HepG2 (cell line): ENCODE results near the gene RPRML. TPM values are rescaled to one million over a fixed set of nuclear protein-coding genes. Genes with fewer than 3 reads are reported as not detected.
A peak's percentile ranks its signal among the peaks of the same experiment; 100 is the strongest.

ENCODE experiments used
- ATAC-seq: fragments of 200-7000 bp; cut with Tn5 transposase; 3 replicates; pipeline ENCODE4 v1.9.1; 2020; ENCODE audit warnings: mild to moderate bottlenecking, moderate library complexity
- BruUV-seq: library from RNA; stranded (reverse); fragments of 400-500 nt; replicated peaks from 2 replicates; lab custom pipeline; 2021; lab: Mats Ljungman, UMichigan
- CTCF ChIA-PET: fragments of 300-600 bp; formaldehyde crosslinking; extraction: SDS; loops from one replicate; lab custom pipeline; 2021; ENCODE audit warnings: low total read pairs, inconsistent platforms, low intra/inter-chr PET ratio; lab: Yijun Ruan, JAX
- POLR2A ChIA-PET: fragments of 350-600 bp; sonication (Branson Sonifier 250); formaldehyde crosslinking; loops from one replicate; lab custom pipeline; 2020; ENCODE audit warnings: antibody characterized with exemption, inconsistent platforms; lab: Yijun Ruan, JAX
- DNase-seq: peaks from one replicate; pipeline ENCODE4 v3.0.0-alpha.2; 2015; ENCODE audit warnings: low spot score
- FAIRE-seq: peaks from 3 replicates; lab custom pipeline; 2011; peaks lifted over from hg19 to GRCh38; lab: Jason Lieb, UNC
- H2AFZ ChIP-seq: one replicate; pipeline ENCODE4 v1.6.1; 2011; ENCODE audit warnings: low read length, inconsistent platforms
- H3K27ac ChIP-seq: fragments of 300-600 bp; 3 replicates; pipeline ENCODE4 v1.8.0; 2011; ENCODE audit warnings: mixed run types, mild to moderate bottlenecking, mixed read lengths, low read length, inconsistent platforms; ENCODE audit not compliant: insufficient read depth; ENCODE audit errors: extremely low read length
- H3K27me3 ChIP-seq, 2 experiments: fragments of 200-600 bp in 1 of 2; 2 replicates in 1 of 2; 3 replicates in 1 of 2; pipeline versions ENCODE4 v1.6.0 to v1.8.0; 2011; ENCODE audit warnings: low read length in 2 of 2, mild to moderate bottlenecking in 2 of 2, moderate library complexity in 2 of 2, inconsistent platforms in 1 of 2; ENCODE audit not compliant: insufficient read depth in 2 of 2, control insufficient read depth in 1 of 2
- H3K36me3 ChIP-seq, 2 experiments: fragments of 200-600 bp in 1 of 2; replicated peaks in 1 of 2; 2 replicates in 1 of 2; 3 replicates in 1 of 2; pipeline versions ENCODE4 v1.5.1 to v1.8.0; 2011; ENCODE audit warnings: low read length in 2 of 2, inconsistent platforms in 1 of 2; ENCODE audit not compliant: insufficient read depth in 2 of 2, control insufficient read depth in 1 of 2
- H3K4me1 ChIP-seq: 2 replicates; pipeline ENCODE4 v1.5.1; 2012; ENCODE audit warnings: low read length, inconsistent platforms; ENCODE audit not compliant: insufficient read depth
- H3K4me2 ChIP-seq: 2 replicates; pipeline ENCODE4 v1.6.0; 2011; ENCODE audit warnings: low read depth, low read length, inconsistent platforms
- H3K4me3 ChIP-seq, 3 experiments: fragments of 200-600 bp in 1 of 3; sonication (generic), shearing (Covaris generic) in 1 of 3; replicated peaks in 1 of 3; 2 replicates each; pipeline ENCODE4 v1.5.1; 2011 to 2016; ENCODE audit warnings: low read length in 3 of 3, inconsistent platforms in 2 of 3, low read depth in 2 of 3, mild to moderate bottlenecking in 2 of 3, control low read depth in 1 of 3, mixed read lengths in 1 of 3; ENCODE audit not compliant: insufficient read depth in 1 of 3
- H3K79me2 ChIP-seq: one replicate; pipeline ENCODE4 v1.6.1; 2011; ENCODE audit warnings: low read length, inconsistent platforms; ENCODE audit not compliant: insufficient read depth
- H3K9ac ChIP-seq: 2 replicates; pipeline ENCODE4 v1.6.0; 2011; ENCODE audit warnings: mild to moderate bottlenecking, low read depth, low read length, inconsistent platforms; ENCODE audit not compliant: insufficient read depth
- H3K9me3 ChIP-seq: 2 replicates; pipeline ENCODE4 v1.5.1; 2012; ENCODE audit warnings: mild to moderate bottlenecking, low read length
- H4K20me1 ChIP-seq: 2 replicates; pipeline ENCODE4 v1.6.0; 2011; ENCODE audit warnings: inconsistent platforms, mild to moderate bottlenecking, low read length, moderate library complexity; ENCODE audit not compliant: insufficient read depth
- CBX5 ChIP-seq: sonication (generic); formaldehyde crosslinking; IDR thresholded peaks from 2 replicates; pipeline ENCODE4 v1.4.0; 2020; ENCODE audit warnings: missing genetic modification reagents, borderline replicate concordance
- MED8 ChIP-seq: sonication (generic); formaldehyde crosslinking; IDR thresholded peaks from 2 replicates; pipeline ENCODE4 v1.8.1; 2023; ENCODE audit warnings: mild to moderate bottlenecking, missing genetic modification reagents; ENCODE audit not compliant: insufficient replicate concordance
- RAD21 ChIP-seq: fragments of 450-650 bp; formaldehyde crosslinking; IDR thresholded peaks from 2 replicates; pipeline ENCODE4 v1.5.0; 2020; ENCODE audit warnings: mild to moderate bottlenecking
- RELA ChIP-seq: sonication (generic); formaldehyde crosslinking; IDR thresholded peaks from 2 replicates; pipeline ENCODE4 v1.4.0; 2020; ENCODE audit warnings: missing genetic modification reagents
- SMAD3 ChIP-seq: sonication (generic); formaldehyde crosslinking; IDR thresholded peaks from 2 replicates; pipeline ENCODE4 v1.4.0; 2020; ENCODE audit warnings: missing genetic modification reagents
- SMC3 ChIP-seq: IDR thresholded peaks from 2 replicates; pipeline ENCODE4 v1.6.1; 2011; ENCODE audit warnings: low read length, improper control_type of control experiment
- SRSF1 ChIP-seq: fragments of 200-400 bp; formaldehyde crosslinking; optimal IDR thresholded peaks from 2 replicates; pipeline ENCODE3; 2017; ENCODE audit warnings: mild to moderate bottlenecking, low read depth, low read length, moderate library complexity
- STAG1 ChIP-seq: sonication (generic); formaldehyde crosslinking; IDR thresholded peaks from 2 replicates; pipeline ENCODE4 v1.4.0; 2020; ENCODE audit warnings: missing genetic modification reagents
- XRCC5 ChIP-seq: fragments of 200-400 bp; formaldehyde crosslinking; optimal IDR thresholded peaks from 2 replicates; pipeline ENCODE3; 2017; ENCODE audit warnings: mild to moderate bottlenecking, low read length
- ZNF138 ChIP-seq: sonication (generic); formaldehyde crosslinking; IDR thresholded peaks from 2 replicates; pipeline ENCODE4 v1.5.0; 2020; ENCODE audit warnings: mild to moderate bottlenecking, low read depth, missing genetic modification reagents
- WGBS: methylation state at CpG from one replicate; pipeline ENCODE4 v1.1.6; 2017; ENCODE audit warnings: low lambda C conversion rate; 5-methylcytosine and 5-hydroxymethylcytosine counted together
- in situ Hi-C: cut with HindIII; loops from 2 replicates; pipeline ENCODE4 v1.10.0; 2017; ENCODE audit warnings: low pct_unique_long_range_greater_than_20kb; ENCODE audit not compliant: extremely low pct_ligation_motif_present
- intact Hi-C: fragments of 100-400 bp; cut with micrococcal nuclease; formaldehyde crosslinking; loops from one replicate; pipeline ENCODE4 v1.10.0; 2022; ENCODE audit not compliant: unreplicated experiment
- polyA plus RNA-seq, 8 experiments: library from polyadenylated mRNA; depleted of rRNA in 3 of 8; stranded (reverse) in 7 of 8; unstranded in 1 of 8; fragments of >200 nt; fragmentation: Illumina TruSeq in 4 of 8; extraction: Trizol in 4 of 8; gene quantifications; 2 replicates each; pipeline versions ENCODE4 v1.2.1 to v1.2.3, GENCODE V29; 2011 to 2016; ENCODE audit warnings: low read depth in 4 of 8, missing spikeins in 1 of 8, mixed read lengths in 1 of 8; ENCODE audit not compliant: insufficient read depth in 1 of 8
- total RNA-seq, 5 experiments: library from RNA; depleted of rRNA; stranded (reverse); fragments of >200 nt; fragmentation: Illumina TruSeq; extraction: Trizol; gene quantifications; 2 replicates each; pipeline ENCODE4 v1.2.3, GENCODE V29; 2016; ENCODE audit warnings: low read depth in 1 of 5
- TF ChIP-seq, protein P1 (sequence below): sonication (generic); formaldehyde crosslinking; IDR thresholded peaks from 2 replicates; pipeline ENCODE4 v1.4.0; 2020; ENCODE audit warnings: missing genetic modification reagents
- TF ChIP-seq, protein P2 (sequence below): sonication (generic); formaldehyde crosslinking; IDR thresholded peaks from 2 replicates; pipeline ENCODE4 v1.5.0; 2020; ENCODE audit warnings: mild to moderate bottlenecking, missing genetic modification reagents, moderate library complexity
- TF ChIP-seq, protein P3 (sequence below): sonication (generic); formaldehyde crosslinking; IDR thresholded peaks from 2 replicates; pipeline ENCODE4 v1.4.0; 2020; ENCODE audit warnings: missing genetic modification reagents

Gene RPRML
- total and polyA plus RNA-seq, 2 of the 13 experiments (the other 11 are each of a cell fraction or from before 2014, with no cell fraction given): not detected

DNA sequence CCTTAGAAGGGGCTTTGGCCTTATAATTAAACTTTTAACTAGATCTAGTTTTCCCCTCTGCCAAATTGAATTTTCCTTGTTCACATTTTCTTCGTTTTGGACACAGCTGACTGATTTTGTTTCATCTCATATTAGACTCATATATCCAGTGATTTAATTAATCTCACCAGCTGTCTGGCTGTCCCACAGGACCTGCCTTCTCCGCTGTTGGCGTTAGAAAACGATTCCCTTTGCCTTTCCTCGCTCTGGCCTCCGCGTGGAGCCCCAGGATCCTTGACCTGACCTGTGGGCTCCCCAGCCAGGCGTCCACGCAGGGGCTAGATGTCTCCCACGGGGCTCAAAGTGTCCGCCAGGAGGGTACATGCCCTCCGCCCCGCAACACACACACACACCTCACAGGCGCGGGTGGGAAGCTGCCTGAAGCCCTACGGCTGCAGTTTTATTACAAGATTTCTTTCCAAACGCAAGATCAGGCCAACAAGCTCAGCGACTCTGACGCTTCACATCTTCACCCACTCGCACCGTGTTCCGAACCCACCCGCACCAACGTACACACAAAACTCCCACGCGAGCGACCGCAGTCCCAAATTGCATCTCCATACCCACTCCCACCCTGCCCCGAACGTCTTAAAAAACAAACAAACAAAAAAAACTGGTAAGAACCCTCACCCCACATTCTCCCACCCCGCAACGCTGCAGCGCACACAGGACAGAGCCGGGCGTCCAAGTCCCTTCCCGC is 1.1 kb downstream of the RPRML start (continued):
- TF ChIP-seq SMAD3 (CRISPR knock-in tag) (no peak), ZNF138 (CRISPR knock-in tag) (no peak)

DNA sequence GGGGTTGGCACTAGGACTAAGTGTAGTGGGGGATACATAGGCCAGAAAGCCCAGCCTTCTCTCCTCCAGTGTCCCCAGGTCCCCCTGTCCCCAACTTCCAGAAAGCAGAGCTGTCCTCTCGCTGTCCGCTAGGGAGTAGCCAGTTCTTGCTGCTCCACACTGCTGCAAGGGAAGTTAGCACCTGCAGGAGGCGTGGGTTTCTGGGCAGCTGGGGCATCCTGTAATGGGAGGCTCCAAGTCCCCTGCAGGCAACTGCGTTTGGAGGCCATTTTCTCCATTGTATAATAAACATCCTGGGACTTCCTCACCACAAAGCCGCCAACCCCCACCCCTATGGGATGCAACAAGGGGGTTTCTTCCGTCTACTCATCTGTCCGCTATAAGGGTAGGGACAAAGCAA is 1.7 kb downstream of the RPRML start:
- intact Hi-C loops (no loop called here), in situ Hi-C loops (no loop called here)
- FAIRE-seq (no peak), DNase-seq (peak; percentile 54), ATAC-seq (peak; percentile 91)
- ChIA-PET POLR2A (no interaction called here), CTCF (interaction anchor here (1.4 kb wide), 1 partner anchor 24 kb away, joined by 4 read pairs; no protein-coding TSS in a partner anchor)
- H3K27me3 ChIP-seq: no peaks in the 10 kb centered on the region
- no peak overlapping the region for H3K27ac ChIP-seq
- H3K4me3 ChIP-seq: no peak overlapping the region
- peaks cover 18% of the 10 kb centered on the region for H3K4me1 ChIP-seq
- no peaks in the 10 kb centered on the region for H3K79me2 ChIP-seq
- H3K36me3 ChIP-seq: no peaks in the 10 kb centered on the region; a peak in 1 of 5 replicates
- TF ChIP-seq, protein P1, sequence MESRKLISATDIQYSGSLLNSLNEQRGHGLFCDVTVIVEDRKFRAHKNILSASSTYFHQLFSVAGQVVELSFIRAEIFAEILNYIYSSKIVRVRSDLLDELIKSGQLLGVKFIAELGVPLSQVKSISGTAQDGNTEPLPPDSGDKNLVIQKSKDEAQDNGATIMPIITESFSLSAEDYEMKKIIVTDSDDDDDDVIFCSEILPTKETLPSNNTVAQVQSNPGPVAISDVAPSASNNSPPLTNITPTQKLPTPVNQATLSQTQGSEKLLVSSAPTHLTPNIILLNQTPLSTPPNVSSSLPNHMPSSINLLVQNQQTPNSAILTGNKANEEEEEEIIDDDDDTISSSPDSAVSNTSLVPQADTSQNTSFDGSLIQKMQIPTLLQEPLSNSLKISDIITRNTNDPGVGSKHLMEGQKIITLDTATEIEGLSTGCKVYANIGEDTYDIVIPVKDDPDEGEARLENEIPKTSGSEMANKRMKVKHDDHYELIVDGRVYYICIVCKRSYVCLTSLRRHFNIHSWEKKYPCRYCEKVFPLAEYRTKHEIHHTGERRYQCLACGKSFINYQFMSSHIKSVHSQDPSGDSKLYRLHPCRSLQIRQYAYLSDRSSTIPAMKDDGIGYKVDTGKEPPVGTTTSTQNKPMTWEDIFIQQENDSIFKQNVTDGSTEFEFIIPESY (CRISPR knock-in tag): peak; percentile 52; the same call in 1 of the 2 replicates
- TF ChIP-seq SMC3 (0 out of 2 replicates have a peak, but pooled peaks have one; percentile 19), MED8 (no peak), XRCC5 (peak; percentile 21), CBX5 (CRISPR knock-in tag) (no peak), SRSF1 (no peak), RELA (CRISPR knock-in tag) (no peak), RAD21 (peak; percentile 45; the same call in 1 of the 2 replicates), STAG1 (0 out of 2 replicates have a peak, but pooled peaks have one; percentile 9)
- TF ChIP-seq, protein P2, sequence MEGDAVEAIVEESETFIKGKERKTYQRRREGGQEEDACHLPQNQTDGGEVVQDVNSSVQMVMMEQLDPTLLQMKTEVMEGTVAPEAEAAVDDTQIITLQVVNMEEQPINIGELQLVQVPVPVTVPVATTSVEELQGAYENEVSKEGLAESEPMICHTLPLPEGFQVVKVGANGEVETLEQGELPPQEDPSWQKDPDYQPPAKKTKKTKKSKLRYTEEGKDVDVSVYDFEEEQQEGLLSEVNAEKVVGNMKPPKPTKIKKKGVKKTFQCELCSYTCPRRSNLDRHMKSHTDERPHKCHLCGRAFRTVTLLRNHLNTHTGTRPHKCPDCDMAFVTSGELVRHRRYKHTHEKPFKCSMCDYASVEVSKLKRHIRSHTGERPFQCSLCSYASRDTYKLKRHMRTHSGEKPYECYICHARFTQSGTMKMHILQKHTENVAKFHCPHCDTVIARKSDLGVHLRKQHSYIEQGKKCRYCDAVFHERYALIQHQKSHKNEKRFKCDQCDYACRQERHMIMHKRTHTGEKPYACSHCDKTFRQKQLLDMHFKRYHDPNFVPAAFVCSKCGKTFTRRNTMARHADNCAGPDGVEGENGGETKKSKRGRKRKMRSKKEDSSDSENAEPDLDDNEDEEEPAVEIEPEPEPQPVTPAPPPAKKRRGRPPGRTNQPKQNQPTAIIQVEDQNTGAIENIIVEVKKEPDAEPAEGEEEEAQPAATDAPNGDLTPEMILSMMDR (CRISPR knock-in tag): peak; percentile 37
- TF ChIP-seq, protein P3, sequence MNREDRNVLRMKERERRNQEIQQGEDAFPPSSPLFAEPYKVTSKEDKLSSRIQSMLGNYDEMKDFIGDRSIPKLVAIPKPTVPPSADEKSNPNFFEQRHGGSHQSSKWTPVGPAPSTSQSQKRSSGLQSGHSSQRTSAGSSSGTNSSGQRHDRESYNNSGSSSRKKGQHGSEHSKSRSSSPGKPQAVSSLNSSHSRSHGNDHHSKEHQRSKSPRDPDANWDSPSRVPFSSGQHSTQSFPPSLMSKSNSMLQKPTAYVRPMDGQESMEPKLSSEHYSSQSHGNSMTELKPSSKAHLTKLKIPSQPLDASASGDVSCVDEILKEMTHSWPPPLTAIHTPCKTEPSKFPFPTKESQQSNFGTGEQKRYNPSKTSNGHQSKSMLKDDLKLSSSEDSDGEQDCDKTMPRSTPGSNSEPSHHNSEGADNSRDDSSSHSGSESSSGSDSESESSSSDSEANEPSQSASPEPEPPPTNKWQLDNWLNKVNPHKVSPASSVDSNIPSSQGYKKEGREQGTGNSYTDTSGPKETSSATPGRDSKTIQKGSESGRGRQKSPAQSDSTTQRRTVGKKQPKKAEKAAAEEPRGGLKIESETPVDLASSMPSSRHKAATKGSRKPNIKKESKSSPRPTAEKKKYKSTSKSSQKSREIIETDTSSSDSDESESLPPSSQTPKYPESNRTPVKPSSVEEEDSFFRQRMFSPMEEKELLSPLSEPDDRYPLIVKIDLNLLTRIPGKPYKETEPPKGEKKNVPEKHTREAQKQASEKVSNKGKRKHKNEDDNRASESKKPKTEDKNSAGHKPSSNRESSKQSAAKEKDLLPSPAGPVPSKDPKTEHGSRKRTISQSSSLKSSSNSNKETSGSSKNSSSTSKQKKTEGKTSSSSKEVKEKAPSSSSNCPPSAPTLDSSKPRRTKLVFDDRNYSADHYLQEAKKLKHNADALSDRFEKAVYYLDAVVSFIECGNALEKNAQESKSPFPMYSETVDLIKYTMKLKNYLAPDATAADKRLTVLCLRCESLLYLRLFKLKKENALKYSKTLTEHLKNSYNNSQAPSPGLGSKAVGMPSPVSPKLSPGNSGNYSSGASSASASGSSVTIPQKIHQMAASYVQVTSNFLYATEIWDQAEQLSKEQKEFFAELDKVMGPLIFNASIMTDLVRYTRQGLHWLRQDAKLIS (CRISPR knock-in tag): no peak
- no peaks in the 10 kb centered on the region for H4K20me1 ChIP-seq
- 78% methylated on average over 7 of the region's 7 CpGs for WGBS
- BruUV-seq: no TSS peak
- no peak overlapping the region for H2AFZ ChIP-seq
- no peak overlapping the region for H3K9ac ChIP-seq
- H3K4me2 ChIP-seq: no peak overlapping the region
- no peaks in the 10 kb centered on the region for H3K9me3 ChIP-seq
